RWPE2 (cell line): Measurements from ENCODE around the gene PRADC1.

Experiments used
- ATAC-seq: fragments of 200-7000 bp; cut with Tn5 transposase; 3 replicates; pipeline ENCODE4 v1.9.1; 2021; ENCODE audit warnings: low read depth
- DNase-seq: peaks from one replicate; pipeline ENCODE4 v3.0.0-alpha.2; 2020; ENCODE audit warnings: low spot score
- H3K27ac ChIP-seq: fragments of 450-650 bp; 2 replicates; pipeline ENCODE4 v1.5.1; 2017; ENCODE audit warnings: mild to moderate bottlenecking; ENCODE audit not compliant: poor library complexity, severe bottlenecking
- H3K27me3 ChIP-seq: fragments of 250-450 bp; sonication (Bioruptor Pico); 2 replicates; pipeline ENCODE4 v1.5.1; 2021; ENCODE audit warnings: mild to moderate bottlenecking, moderate library complexity; ENCODE audit not compliant: insufficient read depth, poor library complexity, severe bottlenecking
- H3K36me3 ChIP-seq: fragments of 250-450 bp; sonication (Bioruptor Pico); 2 replicates; pipeline ENCODE4 v1.5.1; 2020; ENCODE audit warnings: low read depth, mild to moderate bottlenecking, moderate library complexity
- H3K4me1 ChIP-seq: fragments of 250-450 bp; sonication (Bioruptor Pico); 2 replicates; pipeline ENCODE4 v1.5.1; 2021; ENCODE audit warnings: mild to moderate bottlenecking, moderate library complexity; ENCODE audit not compliant: insufficient read depth, poor library complexity, severe bottlenecking
- H3K4me3 ChIP-seq: fragments of 250-450 bp; sonication (Bioruptor Pico); 2 replicates; pipeline ENCODE4 v1.5.1; 2021; ENCODE audit warnings: mild to moderate bottlenecking, moderate library complexity; ENCODE audit not compliant: severe bottlenecking
- H3K9me3 ChIP-seq: fragments of 250-450 bp; sonication (Bioruptor Pico); 2 replicates; pipeline ENCODE4 v1.5.1; 2021; ENCODE audit warnings: mild to moderate bottlenecking, moderate library complexity; ENCODE audit not compliant: severe bottlenecking
- CTCF ChIP-seq: fragments of 450-650 bp; IDR thresholded peaks from one replicate; pipeline ENCODE4 v1.5.1; 2017; ENCODE audit warnings: mild to moderate bottlenecking, moderate library complexity; ENCODE audit not compliant: poor library complexity, severe bottlenecking

PRADC1 gene

GRCh38 chr2:73232403-73233153, 461 bp downstream of the PRADC1 start:
- Histone ChIP-seq H3K36me3 (peaks cover 7% of the 10 kb centered on the region; the same call in 1 of the 2 replicates), H3K27me3 (no peaks in the 10 kb centered on the region), H3K4me1 (peaks cover 8% of the 10 kb centered on the region), H3K9me3 (no peaks in the 10 kb centered on the region), H3K27ac (no peak overlapping the region), H3K4me3 (peak overlapping the region; percentile 65)
- no peak for DNase-seq
- TF ChIP-seq CTCF, result no peak
- no peak for ATAC-seq

DNA sequence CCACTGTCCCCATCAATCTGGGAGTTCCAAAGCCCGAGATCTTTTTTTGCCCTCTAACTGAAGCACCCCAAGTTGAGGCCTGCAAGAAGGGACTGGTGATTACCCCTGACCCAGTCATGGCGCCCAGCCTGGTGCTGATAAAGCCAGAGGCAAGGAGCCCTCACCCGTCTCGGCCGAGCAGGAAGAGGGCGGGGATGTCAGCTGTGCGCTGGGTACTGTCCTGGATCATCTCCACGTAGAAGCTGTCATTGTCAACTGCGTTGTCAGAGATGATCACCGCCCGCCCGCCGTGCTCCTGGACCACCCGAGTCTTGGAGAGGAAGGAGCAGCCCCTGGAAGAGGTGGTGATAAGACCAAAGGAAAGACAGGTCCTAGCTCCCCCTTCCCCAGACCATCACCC, 4.4 kb downstream of the PRADC1 start:
- Histone ChIP-seq H3K27me3 (no peaks in the 10 kb centered on the region), H3K9me3 (no peaks in the 10 kb centered on the region), H3K27ac (no peak overlapping the region), H3K36me3 (peaks cover under 1% of the 10 kb centered on the region), H3K4me3 (no peak overlapping the region), H3K4me1 (no peaks in the 10 kb centered on the region)
- no peak for TF ChIP-seq CTCF
- DNase-seq (no peak), ATAC-seq (no peak)

- Histone ChIP-seq H3K4me3 (no peak overlapping the region), H3K27me3 (no peaks in the 10 kb centered on the region), H3K27ac (no peak overlapping the region), H3K4me1 (no peaks in the 10 kb centered on the region), H3K36me3 (peaks cover 6% of the 10 kb centered on the region), H3K9me3 (no peaks in the 10 kb centered on the region)
- no peak for TF ChIP-seq CTCF
- ATAC-seq (no peak), DNase-seq (no peak)
Observed at GRCh38 chr2:73227086-73227485, 6.0 kb downstream of the PRADC1 start.

DNA sequence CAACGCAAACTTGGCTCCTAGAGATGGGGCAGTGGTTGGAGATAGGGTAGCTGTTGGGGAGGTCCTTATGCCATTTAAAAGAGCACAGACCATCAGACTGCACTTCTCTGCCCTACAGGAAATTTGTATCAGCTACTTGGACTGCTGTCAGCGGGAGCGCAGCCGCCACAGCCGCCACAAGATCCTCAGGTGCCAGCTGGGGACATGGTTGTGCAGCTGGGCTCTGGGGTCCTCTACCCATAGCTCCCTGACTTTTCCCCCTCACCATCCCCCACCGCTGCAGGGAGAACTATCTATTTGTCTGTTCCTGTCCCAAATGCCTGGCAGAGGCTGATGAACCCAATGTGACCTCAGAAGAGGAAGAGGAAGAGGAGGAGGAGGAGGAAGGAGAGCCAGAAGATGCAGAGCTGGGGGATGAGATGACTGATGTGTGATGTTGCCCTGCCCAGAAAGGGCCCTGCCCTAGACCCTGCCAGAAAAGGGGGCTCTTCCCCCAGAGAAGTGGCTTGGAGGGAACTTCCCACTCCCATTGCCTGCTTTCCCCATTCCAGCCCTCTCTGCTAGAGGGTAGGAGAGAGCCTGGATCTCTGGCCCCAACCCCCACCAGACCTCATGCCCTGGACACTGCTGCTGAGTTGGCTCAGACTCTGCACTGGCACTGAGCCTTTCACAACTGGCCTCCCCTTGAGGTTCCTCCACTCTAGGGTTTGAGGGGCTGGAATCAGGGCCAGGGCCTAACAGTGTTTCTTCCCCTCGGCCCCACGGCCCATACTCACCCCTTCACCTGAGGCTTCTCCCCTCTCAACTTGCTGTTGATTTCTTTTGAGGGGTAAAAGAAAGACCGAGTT, 7.3 kb downstream of the PRADC1 start:
- Histone ChIP-seq H3K27ac (no peak overlapping the region), H3K9me3 (no peaks in the 10 kb centered on the region), H3K4me3 (no peak overlapping the region)

More for the DNA sequence above, 7.3 kb downstream of the PRADC1 start:
- Histone ChIP-seq H3K4me1 (no peaks in the 10 kb centered on the region), H3K27me3 (no peaks in the 10 kb centered on the region), H3K36me3 (peaks cover 16% of the 10 kb centered on the region)
- ATAC-seq (no peak), DNase-seq (no peak)
- TF ChIP-seq CTCF, result no peak
